RWPE2 (cell line): Measurements from ENCODE around the gene MRTFB.

Experiments
- ATAC-seq: fragments of 200-7000 bp; cut with Tn5 transposase; 3 replicates; pipeline ENCODE4 v1.9.1; 2021; ENCODE audit warnings: low read depth
- DNase-seq: peaks from one replicate; pipeline ENCODE4 v3.0.0-alpha.2; 2020; ENCODE audit warnings: low spot score
- H3K27ac ChIP-seq: fragments of 450-650 bp; 2 replicates; pipeline ENCODE4 v1.5.1; 2017; ENCODE audit warnings: mild to moderate bottlenecking; ENCODE audit not compliant: poor library complexity, severe bottlenecking
- H3K27me3 ChIP-seq: fragments of 250-450 bp; sonication (Bioruptor Pico); 2 replicates; pipeline ENCODE4 v1.5.1; 2021; ENCODE audit warnings: mild to moderate bottlenecking, moderate library complexity; ENCODE audit not compliant: insufficient read depth, poor library complexity, severe bottlenecking
- H3K36me3 ChIP-seq: fragments of 250-450 bp; sonication (Bioruptor Pico); 2 replicates; pipeline ENCODE4 v1.5.1; 2020; ENCODE audit warnings: low read depth, mild to moderate bottlenecking, moderate library complexity
- H3K4me1 ChIP-seq: fragments of 250-450 bp; sonication (Bioruptor Pico); 2 replicates; pipeline ENCODE4 v1.5.1; 2021; ENCODE audit warnings: mild to moderate bottlenecking, moderate library complexity; ENCODE audit not compliant: insufficient read depth, poor library complexity, severe bottlenecking
- H3K4me3 ChIP-seq: fragments of 250-450 bp; sonication (Bioruptor Pico); 2 replicates; pipeline ENCODE4 v1.5.1; 2021; ENCODE audit warnings: mild to moderate bottlenecking, moderate library complexity; ENCODE audit not compliant: severe bottlenecking
- H3K9me3 ChIP-seq: fragments of 250-450 bp; sonication (Bioruptor Pico); 2 replicates; pipeline ENCODE4 v1.5.1; 2021; ENCODE audit warnings: mild to moderate bottlenecking, moderate library complexity; ENCODE audit not compliant: severe bottlenecking
- CTCF ChIP-seq: fragments of 450-650 bp; IDR thresholded peaks from one replicate; pipeline ENCODE4 v1.5.1; 2017; ENCODE audit warnings: mild to moderate bottlenecking, moderate library complexity; ENCODE audit not compliant: poor library complexity, severe bottlenecking

The MRTFB gene

GRCh38 chr16:14125000-14125681 is 54.0 kb downstream of the MRTFB start:
- no peak for DNase-seq

GRCh38 chr16:14125708-14126107 is 54.6 kb downstream of the MRTFB start:
- DNase-seq (no peak), ATAC-seq (no peak)
- H3K27ac ChIP-seq, result no peak overlapping the region
- H3K36me3 ChIP-seq, result no peaks in the 10 kb centered on the region
- H3K27me3 ChIP-seq, result no peaks in the 10 kb centered on the region
- H3K9me3 ChIP-seq, result no peaks in the 10 kb centered on the region
- H3K4me1 ChIP-seq, result no peaks in the 10 kb centered on the region
- H3K4me3 ChIP-seq, result no peak overlapping the region
- TF ChIP-seq CTCF, result no peak

More at GRCh38 chr16:14125000-14125681, 54.0 kb downstream of the MRTFB start:
- H3K27me3 ChIP-seq, result no peaks in the 10 kb centered on the region
- no peak for TF ChIP-seq CTCF
- ATAC-seq, result no peak
- H3K4me3 ChIP-seq, result no peak overlapping the region
- no peak overlapping the region for H3K27ac ChIP-seq
- no peaks in the 10 kb centered on the region for H3K9me3 ChIP-seq
- no peaks in the 10 kb centered on the region for H3K36me3 ChIP-seq
- H3K4me1 ChIP-seq, result no peaks in the 10 kb centered on the region

GRCh38 chr16:14128097-14128496 is 57.0 kb downstream of the MRTFB start:
- Histone ChIP-seq H3K9me3 (no peaks in the 10 kb centered on the region), H3K4me1 (no peaks in the 10 kb centered on the region), H3K27me3 (no peaks in the 10 kb centered on the region), H3K27ac (no peak overlapping the region), H3K36me3 (no peaks in the 10 kb centered on the region), H3K4me3 (no peak overlapping the region)
- DNase-seq (no peak), ATAC-seq (no peak)
- no peak for TF ChIP-seq CTCF

GRCh38 chr16:14129502-14129901 is 58.4 kb downstream of the MRTFB start:
- H3K9me3 ChIP-seq, result no peaks in the 10 kb centered on the region
- H3K36me3 ChIP-seq, result no peaks in the 10 kb centered on the region; the same call in 1 of the 2 replicates
- no peak overlapping the region for H3K4me3 ChIP-seq
- DNase-seq (no peak), ATAC-seq (no peak)
- TF ChIP-seq CTCF, result no peak
- no peaks in the 10 kb centered on the region for H3K4me1 ChIP-seq
- no peak overlapping the region for H3K27ac ChIP-seq
- H3K27me3 ChIP-seq, result no peaks in the 10 kb centered on the region

GRCh38 chr16:14131774-14132695 is 60.9 kb downstream of the MRTFB start:
- Histone ChIP-seq H3K36me3 (no peaks in the 10 kb centered on the region; the same call in 1 of the 2 replicates), H3K4me1 (no peaks in the 10 kb centered on the region), H3K27me3 (no peaks in the 10 kb centered on the region), H3K27ac (no peak overlapping the region), H3K9me3 (no peaks in the 10 kb centered on the region), H3K4me3 (no peak overlapping the region)
- no peak for DNase-seq
- TF ChIP-seq CTCF, result no peak
- ATAC-seq, result no peak
